ENCODE data around the gene KIF1A. TPM values are rescaled to one million over a fixed set of nuclear protein-coding genes. Genes with fewer than 3 reads are reported as not detected.

KIF1A gene
- total RNA-seq, 1 donor from 2014 or later = 146 TPM

DNA sequence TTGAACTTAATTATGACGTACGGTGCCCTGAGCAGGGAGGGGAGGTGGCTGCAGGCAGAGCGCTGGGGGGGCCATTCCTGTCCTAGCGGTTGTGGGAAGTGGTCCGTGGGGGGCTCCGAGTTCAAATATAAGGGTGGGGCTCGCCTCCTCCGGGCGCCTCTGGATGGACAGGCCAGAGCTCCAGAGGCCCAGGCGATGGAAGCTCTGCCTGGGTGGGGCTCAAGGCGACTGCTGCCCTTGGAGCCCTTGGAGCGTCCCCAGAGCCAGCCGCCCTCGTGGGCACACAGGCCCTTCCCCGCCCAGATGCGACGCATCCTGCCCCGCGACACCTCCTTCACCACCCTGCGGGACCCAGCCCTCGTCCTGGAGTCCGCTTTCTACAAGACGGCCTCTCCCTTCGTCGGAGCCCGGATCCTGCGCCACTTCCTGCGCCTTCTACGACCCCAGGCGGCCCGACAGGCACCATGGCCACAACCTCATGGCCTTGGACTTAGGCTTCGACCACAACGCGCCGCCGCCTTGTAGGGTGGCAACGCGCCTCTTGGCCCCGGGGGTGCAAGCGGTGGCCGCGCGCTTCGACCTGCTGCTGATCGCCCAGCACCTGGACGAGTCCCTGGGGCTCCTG, 147.8 kb downstream of the KIF1A start:
- FAIRE-seq (no peak), DNase-seq (ENCODE audit: low spot score in 2 of 2) (no peak)

DNA sequence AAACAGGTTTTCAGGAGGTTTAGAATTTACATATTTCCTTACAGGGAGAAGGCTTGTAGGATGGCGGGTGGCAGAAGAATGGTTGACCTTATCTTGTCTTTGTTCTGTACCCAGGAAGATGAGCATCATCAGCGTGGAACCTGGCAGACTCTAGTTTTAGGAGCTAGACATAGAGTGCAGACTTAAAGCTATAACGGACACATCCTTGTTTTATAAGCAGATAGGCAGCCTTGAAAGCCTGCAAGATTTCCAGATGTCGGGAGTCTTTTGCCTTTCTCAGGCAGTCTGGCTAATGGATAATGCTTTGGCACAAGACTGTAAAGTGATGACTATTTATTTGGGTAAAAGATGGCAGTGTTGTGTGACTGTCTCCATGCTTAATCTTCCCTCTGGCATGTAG, 149.1 kb downstream of the KIF1A start:
- FAIRE-seq = no peak
- DNase-seq (ENCODE audit: low spot score in 2 of 2) = no peak

DNA sequence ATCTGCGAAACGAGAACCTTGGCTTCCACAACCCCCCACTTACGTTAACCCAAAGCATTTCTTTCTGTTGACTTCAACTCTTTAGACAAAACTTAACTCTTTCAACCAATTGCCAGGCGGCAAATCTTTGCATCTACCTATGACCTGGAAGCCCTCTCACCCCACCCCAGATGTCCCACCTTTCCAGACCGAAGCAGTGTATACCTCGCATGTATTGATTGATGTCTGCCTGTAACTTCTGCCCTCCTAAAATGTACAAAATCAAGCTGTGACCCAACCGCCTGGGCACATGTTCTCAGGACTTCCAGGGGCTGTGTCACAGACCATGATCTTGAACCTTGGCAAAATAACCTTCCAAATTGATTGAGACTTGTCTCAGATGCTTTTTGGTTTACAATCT, 149.6 kb downstream of the KIF1A start:
- no peak for DNase-seq (ENCODE audit: low spot score in 2 of 2)
- FAIRE-seq = no peak

- DNase-seq (ENCODE audit: low spot score in 2 of 2) (no peak), FAIRE-seq (no peak)
Measured at GRCh38 chr2:240664622-240665021, 155.4 kb downstream of the KIF1A start.

Small RNA genes within 50 kb of the gene (small RNA-seq; reads per million reads assigned to genes)
- not detected for gene AC011298.3

Other genes starting within 250 kb of the KIF1A start
- gene CAPN10, start 233.5 kb downstream of the KIF1A start, total RNA-seq = 30.6 TPM
- gene GPR35, start 194.7 kb downstream of the KIF1A start, total RNA-seq = 0.41 TPM
- gene AQP12B, start 137.3 kb downstream of the KIF1A start, total RNA-seq = not detected
- not detected for gene AQP12A, start 128.4 kb downstream of the KIF1A start, total RNA-seq
- not detected for gene AGXT, start 48.6 kb upstream of the KIF1A start, total RNA-seq
- gene MAB21L4, start 75.9 kb upstream of the KIF1A start, total RNA-seq = not detected
- not detected for gene CROCC2, start 86.1 kb upstream of the KIF1A start, total RNA-seq
- gene SNED1, start 178.4 kb upstream of the KIF1A start, total RNA-seq = 4.5 TPM

Data from frontal cortex (tissue), 4 donors.